GM21526 (cell line): Measurements from ENCODE around the gene EFR3B.
A peak's percentile ranks its signal among the peaks of the same experiment; 100 is the strongest.
"Not testable (repeated sequence)": the region's sequence is repeated elsewhere in the genome, so short reads cannot be mapped to it uniquely, and the experiment has no call there.

ENCODE experiments used
- ATAC-seq: cut with Tn5 transposase; IDR thresholded peaks from one replicate; pipeline ENCODE4 v1.9.1; 2021; ENCODE audit warnings: moderate library complexity; ENCODE audit not compliant: unreplicated experiment, low FRiP score

The EFR3B gene

DNA sequence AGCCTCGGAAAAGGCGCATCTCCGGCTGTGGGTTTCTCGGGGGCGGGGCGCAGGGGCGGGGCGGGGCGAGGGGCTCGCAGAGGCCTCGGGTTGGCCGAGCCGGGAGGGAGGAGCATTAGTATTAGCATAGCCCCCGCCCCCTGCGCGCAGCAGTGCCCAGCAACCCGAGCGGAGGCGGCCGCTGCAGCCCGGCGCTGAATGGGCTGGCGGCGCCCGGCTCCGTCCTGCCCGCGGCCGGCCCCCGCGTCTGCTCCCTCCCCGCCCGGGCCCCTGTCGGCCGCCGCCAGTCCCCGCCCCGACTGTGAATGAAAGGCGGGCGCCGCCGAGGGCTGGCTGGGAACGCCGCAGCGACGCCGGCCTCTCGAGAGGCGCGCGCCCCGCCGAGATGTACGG is at the start of gene EFR3B:
Gene EFR3B (plus strand): TSS at position 149 of the 393 bp plus-strand sequence. CDS start 237 bp downstream, at position 386.
- peak; percentile 84 for ATAC-seq

GRCh38 chr2:24993406-24994145 is 48.3 kb upstream of the EFR3B start:
- ATAC-seq: no peak

GRCh38 chr2:24994146-24994724 is 47.6 kb upstream of the EFR3B start:
- no peak for ATAC-seq

DNA sequence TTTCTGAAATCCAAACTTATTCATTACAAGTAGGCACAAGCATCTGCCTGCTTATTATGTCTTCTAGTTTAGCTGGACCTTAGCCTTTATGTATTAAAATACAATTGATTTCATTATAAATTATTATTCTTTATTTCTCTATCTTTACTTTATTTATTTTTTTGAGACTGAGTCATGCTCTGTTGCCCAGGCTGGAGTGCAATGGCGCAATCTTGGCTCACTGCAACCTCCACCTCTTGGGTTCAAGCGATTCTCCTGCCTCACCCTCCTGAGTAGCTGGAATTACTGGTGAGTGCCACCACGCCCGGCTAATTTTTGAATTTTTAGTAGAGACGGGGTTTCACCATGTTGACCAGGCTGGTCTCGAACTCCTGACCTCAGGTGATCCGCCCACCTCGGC is 42.8 kb upstream of the EFR3B start:
- not testable (repeated sequence) for ATAC-seq

DNA sequence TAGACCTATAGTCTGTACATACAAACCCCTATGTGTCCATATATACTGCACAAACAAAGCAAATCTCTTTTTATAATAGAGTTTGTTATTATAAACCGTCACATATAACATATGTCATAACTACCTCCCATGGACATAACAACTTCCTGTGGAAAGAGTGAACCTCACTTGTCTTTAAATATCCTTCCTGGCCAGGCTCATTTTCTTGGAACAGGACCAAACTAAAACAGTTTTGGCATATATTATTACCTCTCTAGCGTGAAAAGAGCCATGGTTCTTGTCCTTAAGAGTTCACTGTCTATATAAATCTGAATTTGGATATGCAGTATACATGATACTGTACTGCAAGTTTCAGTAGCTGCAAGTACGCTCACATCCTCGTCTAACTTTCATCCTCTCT is 41.8 kb upstream of the EFR3B start:
- no peak for ATAC-seq

GRCh38 chr2:25000503-25001324 is 41.2 kb upstream of the EFR3B start:
- ATAC-seq: no peak

GRCh38 chr2:25001325-25001637 is 40.6 kb upstream of the EFR3B start:
- ATAC-seq: no peak

GRCh38 chr2:25002066-25002465 is 39.8 kb upstream of the EFR3B start:
- no peak for ATAC-seq

- no peak for ATAC-seq
These were observed 31.9 kb upstream of the EFR3B start for GRCh38 chr2:25009954-25010353.

GRCh38 chr2:25011342-25011741 is 30.5 kb upstream of the EFR3B start:
- ATAC-seq: not testable (repeated sequence)

DNA sequence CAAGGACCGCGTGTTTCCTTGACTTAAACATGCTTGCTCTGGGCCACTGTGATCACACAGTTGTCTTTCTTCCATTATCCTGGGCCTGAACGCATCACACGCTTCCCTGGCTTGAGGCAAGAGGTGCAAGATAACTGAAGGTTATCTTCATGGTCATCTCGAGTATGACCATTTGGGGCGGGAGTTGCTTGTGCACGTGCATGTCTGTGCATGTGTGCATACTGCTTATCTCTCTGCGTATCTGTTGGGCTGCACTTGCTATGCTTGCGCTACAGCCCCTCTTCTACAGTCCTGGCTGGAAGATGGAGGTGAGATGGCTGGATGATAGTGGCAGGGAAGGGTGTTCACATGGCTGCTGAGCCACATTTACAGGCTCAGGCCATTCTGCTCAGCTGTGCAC is 27.2 kb upstream of the EFR3B start:
- no peak for ATAC-seq

GRCh38 chr2:25018681-25019080 is 23.2 kb upstream of the EFR3B start:
- ATAC-seq: no peak

GRCh38 chr2:25021791-25022362 is 20.0 kb upstream of the EFR3B start:
- ATAC-seq: no peak

- ATAC-seq: no peak
These were observed 18.5 kb upstream of the EFR3B start for GRCh38 chr2:25023333-25023732.

DNA sequence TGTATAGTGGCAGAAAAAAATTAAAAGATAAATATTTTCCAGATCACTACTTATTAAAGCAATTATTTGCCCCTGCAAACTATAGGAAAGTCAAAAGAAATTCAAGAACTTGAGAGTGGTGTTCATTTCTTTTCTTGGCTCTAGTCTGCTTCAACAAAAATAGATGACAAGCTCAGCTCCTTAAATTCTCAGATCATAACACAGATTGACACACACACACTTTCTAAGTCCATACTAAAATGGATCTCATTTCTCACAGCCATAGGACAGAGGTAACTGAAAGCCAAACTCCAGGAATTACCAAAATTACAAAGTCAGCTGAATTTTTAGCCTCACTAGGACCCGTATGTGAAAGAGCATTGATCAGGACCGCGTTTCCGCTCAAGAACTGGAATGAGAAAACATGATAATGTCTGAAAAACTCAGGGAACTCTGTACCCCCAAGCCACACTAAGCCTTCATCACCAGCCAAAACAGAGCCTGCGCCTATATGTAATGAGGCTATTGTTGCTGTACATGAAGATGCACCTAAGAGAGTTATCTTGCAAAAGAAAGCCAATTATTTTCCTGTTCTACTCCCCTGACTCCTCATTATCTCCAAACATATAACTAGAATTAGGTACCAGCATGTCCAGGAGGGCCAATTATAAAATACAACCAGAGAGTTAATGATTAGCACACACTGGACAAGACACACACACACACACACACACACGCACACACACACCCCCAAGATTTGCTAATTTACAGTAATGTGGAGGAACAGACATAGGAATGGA is 16.5 kb upstream of the EFR3B start:
- no peak for ATAC-seq

GRCh38 chr2:25026008-25026530 is 15.8 kb upstream of the EFR3B start:
- ATAC-seq: no peak

GRCh38 chr2:25029183-25029554 is 12.7 kb upstream of the EFR3B start:
- no peak for ATAC-seq

DNA sequence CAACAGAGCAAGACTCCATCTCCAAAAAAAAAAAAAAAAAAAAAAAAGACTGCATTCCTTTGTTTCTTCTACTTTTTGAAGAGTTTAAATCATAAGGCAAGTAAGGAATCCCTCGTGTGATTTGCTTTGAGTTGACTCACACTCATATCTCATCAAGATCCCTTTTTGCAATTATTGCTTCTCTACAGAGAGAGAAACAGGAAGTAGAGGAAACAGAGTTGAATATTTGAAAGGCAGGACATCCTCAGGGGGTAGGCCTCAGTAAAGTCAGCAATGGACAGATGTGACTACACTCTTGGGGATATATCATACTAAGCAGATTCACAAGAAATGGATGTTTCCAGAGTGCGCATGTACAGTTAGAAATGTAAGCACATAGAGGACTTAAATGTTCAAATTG is 11.2 kb upstream of the EFR3B start:
- ATAC-seq: no peak

DNA sequence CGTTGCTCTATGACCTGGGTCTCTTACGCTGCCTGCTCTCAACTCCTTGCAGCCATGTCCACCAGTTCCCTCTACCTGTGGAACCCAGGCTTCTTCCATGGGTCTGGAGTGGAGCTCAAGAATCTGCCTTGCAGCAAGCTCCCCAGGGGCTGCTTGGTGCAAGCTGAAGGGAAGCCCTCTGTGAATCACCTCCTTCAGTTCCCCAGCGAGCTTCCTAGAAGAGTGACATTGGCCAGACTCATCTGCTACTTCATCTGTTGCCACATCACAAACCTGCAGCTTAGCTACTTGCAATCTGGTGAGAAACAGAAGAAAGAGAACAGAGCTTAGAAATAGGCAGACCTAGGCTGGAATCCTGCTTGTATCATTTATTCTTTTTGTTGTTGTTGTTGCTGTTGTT is 9.8 kb upstream of the EFR3B start:
- no peak for ATAC-seq

GRCh38 chr2:25032901-25033300 is 9.0 kb upstream of the EFR3B start:
- no peak for ATAC-seq
